Fibroblast of mammary gland (primary cell): ENCODE measurements around the gene MAN2B2.

Experiments used
- DNase-seq: peaks from one replicate; pipeline ENCODE4 v3.0.0-alpha.2; 2010; ENCODE audit warnings: low read depth
- H3K4me3 ChIP-seq: 2 replicates; pipeline ENCODE4 v1.5.1; 2011; ENCODE audit warnings: low read depth, mild to moderate bottlenecking, low read length, moderate library complexity; ENCODE audit not compliant: control insufficient read depth
- CTCF ChIP-seq: conservative IDR thresholded peaks from 2 replicates; pipeline ENCODE4 v1.5.1; 2011; ENCODE audit warnings: low read depth, low read length, inconsistent platforms; ENCODE audit not compliant: control insufficient read depth, insufficient read depth

MAN2B2 gene

GRCh38 chr4:6529021-6529420 lies 46.0 kb upstream of the MAN2B2 start:
- no peak for DNase-seq
- no peak for TF ChIP-seq CTCF
- H3K4me3 ChIP-seq: no peak overlapping the region

- DNase-seq: no peak
- H3K4me3 ChIP-seq: no peak overlapping the region
- TF ChIP-seq CTCF: no peak
Measured at GRCh38 chr4:6530301-6530700, 44.7 kb upstream of the MAN2B2 start.

GRCh38 chr4:6530964-6531363 lies 44.0 kb upstream of the MAN2B2 start:
- H3K4me3 ChIP-seq: no peak overlapping the region
- TF ChIP-seq CTCF: no peak
- DNase-seq: no peak

GRCh38 chr4:6532102-6532501 lies 42.9 kb upstream of the MAN2B2 start:
- TF ChIP-seq CTCF: no peak
- no peak for DNase-seq
- no peak overlapping the region for H3K4me3 ChIP-seq

- no peak for DNase-seq
- TF ChIP-seq CTCF: no peak
- no peak overlapping the region for H3K4me3 ChIP-seq
Measured at GRCh38 chr4:6532658-6533057, 42.3 kb upstream of the MAN2B2 start.

DNA sequence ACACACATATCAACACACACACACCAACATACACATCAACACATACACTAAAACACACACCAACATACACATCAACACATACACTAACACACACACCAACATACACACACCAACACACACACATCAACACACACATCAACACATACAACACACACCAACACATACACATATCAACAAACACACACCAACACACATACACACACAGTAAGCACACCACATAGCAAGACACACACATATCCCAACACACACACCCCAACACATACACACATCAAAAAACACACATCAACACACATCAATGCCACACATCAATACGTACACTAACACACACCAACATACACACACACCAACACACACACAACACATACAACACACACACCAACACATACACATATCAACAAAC lies 40.9 kb upstream of the MAN2B2 start:
- no peak overlapping the region for H3K4me3 ChIP-seq
- DNase-seq: no peak
- TF ChIP-seq CTCF: no peak

DNA sequence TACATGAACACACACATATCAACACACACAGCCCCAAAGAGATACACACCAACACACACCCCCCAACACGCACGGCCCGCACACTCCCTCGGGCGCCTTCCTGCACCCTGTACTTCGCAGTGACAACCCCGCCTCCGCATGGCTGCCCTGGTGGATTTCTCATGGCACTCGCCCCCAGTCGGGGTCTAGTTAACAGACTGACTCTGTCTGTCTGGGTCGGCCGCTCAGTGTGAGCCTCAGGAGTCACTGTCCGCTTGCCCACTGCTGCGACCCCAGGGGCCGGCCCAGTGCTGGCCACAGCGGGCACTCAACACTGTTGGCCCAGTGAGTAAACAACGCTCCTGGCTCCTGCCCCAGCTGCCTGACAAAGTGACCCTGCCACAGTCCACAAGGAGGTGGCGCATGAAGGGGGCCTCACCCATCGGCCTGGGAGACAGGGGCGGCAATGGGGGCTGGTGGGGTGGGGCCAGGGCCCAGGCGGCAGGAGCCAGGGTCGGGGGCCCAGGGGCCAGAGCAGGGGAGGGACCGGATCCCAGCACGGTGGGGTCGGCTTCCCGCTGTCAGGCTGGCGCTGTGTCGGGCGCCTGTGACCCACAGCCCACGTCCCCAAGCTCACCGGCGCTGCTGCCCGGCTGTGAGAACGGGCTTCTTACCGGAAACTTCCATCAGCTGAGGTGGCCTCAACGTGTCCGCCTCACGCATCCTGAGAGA lies 40.2 kb upstream of the MAN2B2 start:
- TF ChIP-seq CTCF: no peak
- no peak for DNase-seq
- no peak overlapping the region for H3K4me3 ChIP-seq
